ENCODE results near the gene KLHDC10. TPM values are rescaled to one million over a fixed set of nuclear protein-coding genes. Genes with fewer than 3 reads are reported as not detected.

The KLHDC10 gene
- total and polyA plus RNA-seq, 2 of the 13 experiments (the other 11 are each of a cell fraction or from before 2014, with no cell fraction given), result 11.9 to 21.6 TPM

DNA sequence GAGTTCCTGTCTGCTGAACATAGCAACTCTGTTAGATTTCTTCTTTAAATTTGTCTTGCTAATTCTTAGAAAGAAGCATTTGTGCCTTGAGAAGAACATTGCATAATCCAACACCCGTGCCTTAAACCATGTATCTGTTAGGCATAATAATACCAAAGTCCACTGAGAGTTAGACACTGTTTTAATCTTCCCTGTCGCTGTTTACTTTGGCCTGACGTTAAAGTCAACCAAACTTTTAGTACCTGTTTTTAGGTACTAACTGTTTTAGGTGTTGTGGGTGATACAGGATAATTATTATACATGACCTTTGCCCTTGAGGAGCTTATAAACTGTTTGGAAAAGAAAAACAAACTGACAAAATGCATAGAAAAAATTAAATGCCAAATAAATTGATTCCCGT is 43.6 kb downstream of the KLHDC10 start (continued):
- TF ChIP-seq, protein P1, sequence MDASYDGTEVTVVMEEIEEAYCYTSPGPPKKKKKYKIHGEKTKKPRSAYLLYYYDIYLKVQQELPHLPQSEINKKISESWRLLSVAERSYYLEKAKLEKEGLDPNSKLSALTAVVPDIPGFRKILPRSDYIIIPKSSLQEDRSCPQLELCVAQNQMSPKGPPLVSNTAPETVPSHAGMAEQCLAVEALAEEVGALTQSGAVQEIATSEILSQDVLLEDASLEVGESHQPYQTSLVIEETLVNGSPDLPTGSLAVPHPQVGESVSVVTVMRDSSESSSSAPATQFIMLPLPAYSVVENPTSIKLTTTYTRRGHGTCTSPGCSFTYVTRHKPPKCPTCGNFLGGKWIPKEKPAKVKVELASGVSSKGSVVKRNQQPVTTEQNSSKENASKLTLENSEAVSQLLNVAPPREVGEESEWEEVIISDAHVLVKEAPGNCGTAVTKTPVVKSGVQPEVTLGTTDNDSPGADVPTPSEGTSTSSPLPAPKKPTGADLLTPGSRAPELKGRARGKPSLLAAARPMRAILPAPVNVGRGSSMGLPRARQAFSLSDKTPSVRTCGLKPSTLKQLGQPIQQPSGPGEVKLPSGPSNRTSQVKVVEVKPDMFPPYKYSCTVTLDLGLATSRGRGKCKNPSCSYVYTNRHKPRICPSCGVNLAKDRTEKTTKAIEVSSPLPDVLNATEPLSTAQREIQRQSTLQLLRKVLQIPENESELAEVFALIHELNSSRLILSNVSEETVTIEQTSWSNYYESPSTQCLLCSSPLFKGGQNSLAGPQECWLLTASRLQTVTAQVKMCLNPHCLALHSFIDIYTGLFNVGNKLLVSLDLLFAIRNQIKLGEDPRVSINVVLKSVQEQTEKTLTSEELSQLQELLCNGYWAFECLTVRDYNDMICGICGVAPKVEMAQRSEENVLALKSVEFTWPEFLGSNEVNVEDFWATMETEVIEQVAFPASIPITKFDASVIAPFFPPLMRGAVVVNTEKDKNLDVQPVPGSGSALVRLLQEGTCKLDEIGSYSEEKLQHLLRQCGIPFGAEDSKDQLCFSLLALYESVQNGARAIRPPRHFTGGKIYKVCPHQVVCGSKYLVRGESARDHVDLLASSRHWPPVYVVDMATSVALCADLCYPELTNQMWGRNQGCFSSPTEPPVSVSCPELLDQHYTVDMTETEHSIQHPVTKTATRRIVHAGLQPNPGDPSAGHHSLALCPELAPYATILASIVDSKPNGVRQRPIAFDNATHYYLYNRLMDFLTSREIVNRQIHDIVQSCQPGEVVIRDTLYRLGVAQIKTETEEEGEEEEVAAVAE (CRISPR knock-in tag; IDR thresholded peaks at IDR 0.05; ENCODE audit: borderline replicate concordance), result no peak
- TF ChIP-seq ZNF619 (CRISPR knock-in tag; IDR thresholded peaks at IDR 0.05) (no peak), ZNF275 (CRISPR knock-in tag; IDR thresholded peaks at IDR 0.05; ENCODE audit: borderline replicate concordance) (no peak), HNRNPK (IDR thresholded peaks at IDR 0.05; ENCODE audit: low read depth, low read length, poor library complexity, severe bottlenecking) (no peak), ZMYM3 (CRISPR knock-in tag; IDR thresholded peaks at IDR 0.05) (no peak), ELF1 (CRISPR knock-in tag; IDR thresholded peaks at IDR 0.05) (no peak), ZNF710 (CRISPR knock-in tag; IDR thresholded peaks at IDR 0.05; ENCODE audit: borderline replicate concordance) (no peak), ARHGAP35 (CRISPR knock-in tag; IDR thresholded peaks at IDR 0.05; ENCODE audit: borderline replicate concordance) (no peak), ZNF136 (CRISPR knock-in tag; IDR thresholded peaks at IDR 0.05; ENCODE audit: low read depth) (no peak; the same call in 1 of the 2 replicates), ARID2 (CRISPR knock-in tag; IDR thresholded peaks at IDR 0.05; ENCODE audit: borderline replicate concordance) (no peak), POGZ (CRISPR knock-in tag; IDR thresholded peaks at IDR 0.05) (peak; percentile 63; the same call in 1 of the 2 replicates), ZFX (CRISPR knock-in tag; IDR thresholded peaks at IDR 0.05; ENCODE audit: low read depth) (peak; percentile 59)
- TF ChIP-seq, protein P2, sequence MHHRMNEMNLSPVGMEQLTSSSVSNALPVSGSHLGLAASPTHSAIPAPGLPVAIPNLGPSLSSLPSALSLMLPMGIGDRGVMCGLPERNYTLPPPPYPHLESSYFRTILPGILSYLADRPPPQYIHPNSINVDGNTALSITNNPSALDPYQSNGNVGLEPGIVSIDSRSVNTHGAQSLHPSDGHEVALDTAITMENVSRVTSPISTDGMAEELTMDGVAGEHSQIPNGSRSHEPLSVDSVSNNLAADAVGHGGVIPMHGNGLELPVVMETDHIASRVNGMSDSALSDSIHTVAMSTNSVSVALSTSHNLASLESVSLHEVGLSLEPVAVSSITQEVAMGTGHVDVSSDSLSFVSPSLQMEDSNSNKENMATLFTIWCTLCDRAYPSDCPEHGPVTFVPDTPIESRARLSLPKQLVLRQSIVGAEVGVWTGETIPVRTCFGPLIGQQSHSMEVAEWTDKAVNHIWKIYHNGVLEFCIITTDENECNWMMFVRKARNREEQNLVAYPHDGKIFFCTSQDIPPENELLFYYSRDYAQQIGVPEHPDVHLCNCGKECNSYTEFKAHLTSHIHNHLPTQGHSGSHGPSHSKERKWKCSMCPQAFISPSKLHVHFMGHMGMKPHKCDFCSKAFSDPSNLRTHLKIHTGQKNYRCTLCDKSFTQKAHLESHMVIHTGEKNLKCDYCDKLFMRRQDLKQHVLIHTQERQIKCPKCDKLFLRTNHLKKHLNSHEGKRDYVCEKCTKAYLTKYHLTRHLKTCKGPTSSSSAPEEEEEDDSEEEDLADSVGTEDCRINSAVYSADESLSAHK (CRISPR knock-in tag; IDR thresholded peaks at IDR 0.05; ENCODE audit: borderline replicate concordance), result no peak
- TF ChIP-seq, protein P3, sequence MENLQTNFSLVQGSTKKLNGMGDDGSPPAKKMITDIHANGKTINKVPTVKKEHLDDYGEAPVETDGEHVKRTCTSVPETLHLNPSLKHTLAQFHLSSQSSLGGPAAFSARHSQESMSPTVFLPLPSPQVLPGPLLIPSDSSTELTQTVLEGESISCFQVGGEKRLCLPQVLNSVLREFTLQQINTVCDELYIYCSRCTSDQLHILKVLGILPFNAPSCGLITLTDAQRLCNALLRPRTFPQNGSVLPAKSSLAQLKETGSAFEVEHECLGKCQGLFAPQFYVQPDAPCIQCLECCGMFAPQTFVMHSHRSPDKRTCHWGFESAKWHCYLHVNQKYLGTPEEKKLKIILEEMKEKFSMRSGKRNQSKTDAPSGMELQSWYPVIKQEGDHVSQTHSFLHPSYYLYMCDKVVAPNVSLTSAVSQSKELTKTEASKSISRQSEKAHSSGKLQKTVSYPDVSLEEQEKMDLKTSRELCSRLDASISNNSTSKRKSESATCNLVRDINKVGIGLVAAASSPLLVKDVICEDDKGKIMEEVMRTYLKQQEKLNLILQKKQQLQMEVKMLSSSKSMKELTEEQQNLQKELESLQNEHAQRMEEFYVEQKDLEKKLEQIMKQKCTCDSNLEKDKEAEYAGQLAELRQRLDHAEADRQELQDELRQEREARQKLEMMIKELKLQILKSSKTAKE (CRISPR knock-in tag; IDR thresholded peaks at IDR 0.05; ENCODE audit: borderline replicate concordance), result peak; percentile 57; the same call in 1 of the 2 replicates
- TF ChIP-seq, protein P4, sequence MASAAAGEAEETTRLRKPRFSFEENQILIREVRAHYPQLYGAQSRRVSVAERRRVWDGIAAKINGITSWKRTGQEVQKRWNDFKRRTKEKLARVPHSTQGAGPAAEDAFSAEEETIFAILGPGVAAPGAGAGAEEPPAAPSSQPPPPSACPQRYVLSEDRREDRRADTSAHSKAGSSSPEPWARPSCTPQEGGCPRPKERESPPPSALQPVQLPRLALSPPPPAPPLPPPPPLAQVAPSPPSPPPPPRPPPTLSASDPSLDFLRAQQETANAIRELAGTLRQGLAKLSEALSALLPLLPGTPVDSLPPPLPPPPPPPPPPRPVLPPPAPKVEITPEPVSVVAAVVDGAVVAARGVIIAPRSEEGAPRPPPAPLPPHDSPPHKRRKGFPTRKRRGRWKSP (CRISPR knock-in tag; IDR thresholded peaks at IDR 0.05), result no peak
